HL-60/S4 treated with retinoic acid at 250 ng/mL for 4 days and 3 days (cell line): ENCODE results near the gene LCMT1.

ENCODE experiments used
- in situ Hi-C: fragments of 300-500 bp; cut with MboI; formaldehyde crosslinking; loops from 2 replicates; pipeline ENCODE4 v1.7.0; 2022; ENCODE audit warnings: low sequenced_read_pairs

Gene LCMT1

DNA sequence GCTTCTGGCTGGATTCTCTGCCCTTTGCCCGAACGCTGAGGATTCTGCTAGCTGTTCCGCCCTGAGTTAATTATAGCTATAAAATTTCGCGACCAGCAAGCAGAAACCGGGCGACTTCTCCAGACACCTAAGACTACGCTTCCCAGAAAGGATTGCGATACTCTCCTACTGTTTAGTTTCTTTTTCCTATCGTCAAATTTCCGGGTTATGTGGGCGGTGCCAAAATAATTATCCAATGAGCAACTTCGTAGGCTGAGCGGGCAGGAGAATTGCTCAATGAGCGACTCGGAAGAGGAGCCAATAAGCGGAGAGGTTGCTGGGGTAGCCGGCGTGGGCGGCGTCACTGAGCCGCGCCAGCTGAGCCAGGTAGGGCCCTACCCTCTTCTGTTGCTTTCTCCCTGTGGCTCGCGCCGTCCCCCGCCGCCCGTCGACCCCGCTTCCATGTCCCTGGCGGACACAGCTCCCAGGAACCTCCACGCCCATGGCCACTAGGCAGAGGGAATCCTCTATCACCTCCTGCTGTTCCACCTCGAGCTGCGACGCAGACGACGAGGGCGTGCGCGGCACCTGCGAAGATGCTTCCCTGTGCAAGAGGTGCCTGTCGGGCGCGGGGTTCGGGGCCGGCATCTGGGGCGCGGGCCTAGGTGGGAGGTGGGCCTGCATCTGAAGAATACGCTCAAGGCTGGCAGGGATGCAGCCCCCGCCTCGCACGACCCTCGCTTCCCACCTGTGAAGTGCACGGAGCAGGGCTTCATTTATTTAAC, at the start of gene LCMT1:
LCMT1 (plus strand) TSS at position 340 of the 764 bp plus-strand sequence; CDS start at position 482, 142 bp downstream.
- in situ Hi-C loops, result no loop called here

DNA sequence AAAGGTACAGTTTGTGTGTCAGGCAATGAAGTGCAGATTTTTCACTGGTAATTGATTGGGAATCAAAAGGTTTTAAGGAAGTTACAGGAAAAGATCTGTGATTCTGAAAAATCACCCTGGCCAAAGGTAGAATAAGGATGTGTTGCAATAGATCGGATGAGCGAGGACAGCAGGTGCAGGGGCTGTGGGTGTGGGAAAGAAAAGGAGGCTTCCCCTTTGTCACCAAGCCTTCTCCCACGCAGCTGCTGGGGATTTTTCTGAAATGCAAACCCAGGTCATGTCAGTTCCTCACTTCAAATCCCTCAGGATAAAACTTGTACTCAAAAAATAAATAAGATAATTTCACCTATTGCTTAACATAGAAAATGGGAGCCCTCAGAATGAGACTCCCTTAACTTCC, 48.4 kb upstream of the LCMT1 start:
- in situ Hi-C loops, result loop anchor here (25.0 kb wide), 2 partner anchors 174 to 649 kb away; no protein-coding TSS in a partner anchor

GRCh38 chr16:25063865-25064264, 47.7 kb upstream of the LCMT1 start:
- in situ Hi-C loops, result loop anchor here (25.0 kb wide), 2 partner anchors 173 to 648 kb away; no protein-coding TSS in a partner anchor

- in situ Hi-C loops, result loop anchor here (25.0 kb wide), 2 partner anchors 173 to 648 kb away; no protein-coding TSS in a partner anchor
These were observed 47.3 kb upstream of the LCMT1 start for GRCh38 chr16:25064281-25064680.

DNA sequence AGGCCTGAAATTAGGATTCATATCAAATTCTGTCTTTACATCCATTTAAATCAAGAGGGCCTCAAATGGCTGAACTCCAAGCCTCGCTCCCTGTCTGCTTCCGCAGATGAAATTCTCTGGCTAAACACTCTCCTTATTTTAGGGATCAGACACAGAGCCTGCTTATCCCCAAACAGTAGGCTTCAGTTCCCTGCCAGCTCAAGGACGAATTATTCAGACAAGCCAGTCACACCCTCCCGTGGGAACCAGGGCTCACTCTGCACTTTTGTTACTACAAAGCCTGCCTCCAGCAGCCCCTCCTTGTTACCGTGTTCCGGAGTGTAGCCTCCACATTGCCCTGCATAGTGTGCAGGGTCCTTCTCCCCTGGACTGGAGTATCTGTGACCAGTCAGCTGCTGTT, 46.6 kb upstream of the LCMT1 start:
- in situ Hi-C loops, result loop anchor here (25.0 kb wide), 2 partner anchors 172 to 647 kb away; no protein-coding TSS in a partner anchor

GRCh38 chr16:25065899-25066298, 45.6 kb upstream of the LCMT1 start:
- in situ Hi-C loops, result loop anchor here (25.0 kb wide), 2 partner anchors 171 to 646 kb away; no protein-coding TSS in a partner anchor

- in situ Hi-C loops, result loop anchor here (25.0 kb wide), 2 partner anchors 171 to 646 kb away; no protein-coding TSS in a partner anchor
These were observed 45.2 kb upstream of the LCMT1 start for GRCh38 chr16:25066426-25066746.

GRCh38 chr16:25066747-25067631, 44.6 kb upstream of the LCMT1 start:
- in situ Hi-C loops, result loop anchor here (25.0 kb wide), 2 partner anchors 170 to 645 kb away; no protein-coding TSS in a partner anchor

GRCh38 chr16:25073854-25074253, 37.7 kb upstream of the LCMT1 start:
- in situ Hi-C loops, result loop anchor here (25.0 kb wide), 2 partner anchors 163 to 638 kb away; no protein-coding TSS in a partner anchor

GRCh38 chr16:25078386-25078978, 33.1 kb upstream of the LCMT1 start:
- in situ Hi-C loops, result no loop called here

DNA sequence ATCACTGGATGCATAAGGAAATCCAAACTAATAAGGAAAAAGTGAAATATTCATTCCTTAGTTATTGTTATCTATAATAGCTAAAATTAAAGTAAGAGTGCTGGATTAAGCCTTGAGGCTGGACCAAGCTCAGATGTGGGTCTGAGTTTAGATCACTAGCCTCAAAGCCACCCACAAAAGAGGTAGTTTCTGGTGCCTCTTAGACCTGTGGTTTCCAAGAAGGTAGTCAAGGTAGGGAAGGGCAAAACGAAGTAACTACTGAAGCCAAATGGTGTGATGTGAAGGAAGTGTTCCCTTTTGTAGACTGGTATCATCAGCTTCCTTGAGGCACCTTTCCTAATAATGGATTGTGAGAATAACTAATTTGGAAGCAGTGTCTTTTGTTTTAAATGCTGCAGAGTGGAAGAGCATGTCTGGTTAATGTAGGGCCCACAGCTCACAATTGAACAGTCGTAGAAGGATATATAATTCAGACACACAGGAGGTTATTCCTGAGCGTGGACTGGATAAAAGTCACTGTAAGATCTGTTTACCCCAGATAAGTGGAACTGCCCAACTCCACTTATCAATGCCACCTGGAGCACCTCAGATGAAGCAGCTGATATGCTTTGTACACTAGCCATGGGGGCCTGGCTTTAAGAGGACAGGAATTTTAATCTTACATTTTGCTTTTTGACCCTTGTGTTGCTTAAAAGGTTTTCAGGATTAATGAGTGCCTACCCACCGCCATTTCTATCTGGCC, 31.7 kb upstream of the LCMT1 start:
- in situ Hi-C loops, result no loop called here

DNA sequence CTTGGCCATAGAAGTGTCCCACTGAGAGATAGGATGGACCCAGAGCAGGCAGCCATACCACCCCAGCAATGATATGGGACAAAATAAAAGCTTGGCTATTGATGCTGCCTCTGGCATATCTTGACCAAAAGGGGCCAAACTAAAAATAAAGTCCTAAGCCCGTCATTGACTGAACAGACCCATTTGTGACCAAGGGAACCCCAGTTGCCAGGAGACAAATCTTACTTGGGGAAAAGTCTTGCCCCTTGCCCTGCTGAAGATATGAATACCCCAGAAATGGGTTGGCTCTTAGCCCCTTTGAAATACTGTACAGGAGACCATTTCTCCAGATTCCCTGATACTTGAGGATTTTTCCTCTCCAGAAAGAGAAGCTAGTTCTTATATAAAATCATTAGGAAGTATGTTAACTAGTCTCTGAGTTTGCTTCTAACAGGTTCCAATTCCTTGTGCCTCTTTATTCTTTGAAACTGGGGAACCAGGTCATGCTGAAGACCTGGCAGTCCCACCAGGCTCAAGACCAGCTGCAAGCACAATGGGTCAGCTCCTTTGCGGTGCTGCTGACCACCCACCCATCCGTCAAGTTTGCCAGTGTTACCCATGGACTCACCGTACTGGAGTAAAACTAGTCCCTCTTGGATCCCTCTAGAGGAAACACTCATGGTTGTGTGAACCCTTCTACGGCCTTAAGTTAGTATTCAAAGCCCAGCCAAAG, 31.0 kb upstream of the LCMT1 start:
- in situ Hi-C loops, result no loop called here

DNA sequence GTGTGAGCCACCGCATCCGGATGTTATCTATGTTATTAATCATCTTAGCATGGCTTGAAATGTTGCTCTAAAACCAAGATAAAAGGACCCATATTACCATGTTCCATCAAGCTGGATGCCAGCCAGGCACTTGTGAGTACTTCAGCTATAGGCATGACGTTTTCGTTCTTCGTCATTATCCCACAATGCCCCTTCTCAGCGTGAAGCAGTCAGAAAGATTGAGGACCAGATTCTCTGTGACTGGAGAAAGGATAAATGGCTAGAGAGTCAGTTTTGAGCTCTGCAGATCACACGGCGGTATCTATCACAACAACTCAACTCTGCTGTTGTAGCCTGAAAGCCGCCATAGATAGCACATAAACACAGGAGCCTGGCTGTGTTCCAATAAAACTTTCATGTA, 29.8 kb upstream of the LCMT1 start:
- in situ Hi-C loops, result no loop called here

DNA sequence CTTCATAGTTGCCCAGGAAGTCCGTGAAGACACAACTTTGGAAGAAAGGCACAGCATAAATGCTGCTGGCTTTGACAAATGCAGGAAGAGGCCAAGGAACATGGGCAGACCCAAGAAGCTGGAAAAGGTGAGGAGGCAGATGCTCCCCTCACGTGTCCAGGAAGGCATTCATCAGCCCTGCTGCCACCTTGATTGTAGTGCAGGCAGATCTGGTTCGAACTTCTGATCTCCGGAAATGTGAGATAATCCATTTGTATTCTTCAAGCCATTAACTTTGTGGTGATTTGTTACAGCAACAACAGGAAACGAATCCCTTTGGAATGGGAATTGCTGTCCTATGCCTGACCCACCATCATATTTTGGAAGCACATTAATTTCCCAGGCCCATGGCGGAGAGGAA, 28.5 kb upstream of the LCMT1 start:
- in situ Hi-C loops, result no loop called here

GRCh38 chr16:25083701-25084100, 27.8 kb upstream of the LCMT1 start:
- in situ Hi-C loops, result no loop called here

DNA sequence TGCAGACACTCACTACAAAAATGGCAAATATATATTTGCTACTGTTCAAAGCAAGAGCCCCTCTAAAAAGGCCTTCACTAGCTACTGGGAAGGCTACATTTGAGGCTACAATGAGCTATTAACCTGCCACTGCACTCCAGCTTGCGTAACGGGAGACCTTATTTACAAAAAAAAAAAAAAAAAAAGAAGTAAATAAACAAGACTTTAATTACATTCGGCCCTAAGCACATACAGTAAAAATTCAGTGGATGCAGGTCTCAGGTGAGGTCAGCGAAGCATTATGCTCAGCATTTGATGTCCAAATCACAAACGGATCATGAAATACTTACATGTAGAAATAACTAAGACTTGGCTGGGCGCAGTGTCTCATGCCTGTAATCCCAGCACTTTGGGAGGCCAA, 26.7 kb upstream of the LCMT1 start:
- in situ Hi-C loops, result no loop called here

DNA sequence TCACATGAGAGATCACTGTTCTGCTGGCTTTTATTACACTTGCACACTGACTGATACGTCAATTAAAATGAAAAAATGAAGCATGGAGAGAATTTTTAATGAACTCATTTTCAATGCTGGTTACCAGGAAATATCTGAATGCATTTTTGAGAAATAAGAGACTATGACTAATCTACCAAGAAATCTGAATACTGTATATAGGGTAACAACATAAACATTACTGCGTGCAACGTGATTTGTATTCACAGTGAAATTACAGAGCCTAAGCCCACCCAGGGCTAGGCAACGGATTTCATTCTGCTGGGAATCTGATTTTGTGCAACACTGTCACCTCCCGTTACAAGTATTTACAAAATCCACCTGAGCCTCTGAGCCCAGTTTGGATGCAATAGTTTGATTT, 23.8 kb upstream of the LCMT1 start:
- in situ Hi-C loops, result no loop called here

GRCh38 chr16:25089351-25089750, 22.2 kb upstream of the LCMT1 start:
- in situ Hi-C loops, result no loop called here

DNA sequence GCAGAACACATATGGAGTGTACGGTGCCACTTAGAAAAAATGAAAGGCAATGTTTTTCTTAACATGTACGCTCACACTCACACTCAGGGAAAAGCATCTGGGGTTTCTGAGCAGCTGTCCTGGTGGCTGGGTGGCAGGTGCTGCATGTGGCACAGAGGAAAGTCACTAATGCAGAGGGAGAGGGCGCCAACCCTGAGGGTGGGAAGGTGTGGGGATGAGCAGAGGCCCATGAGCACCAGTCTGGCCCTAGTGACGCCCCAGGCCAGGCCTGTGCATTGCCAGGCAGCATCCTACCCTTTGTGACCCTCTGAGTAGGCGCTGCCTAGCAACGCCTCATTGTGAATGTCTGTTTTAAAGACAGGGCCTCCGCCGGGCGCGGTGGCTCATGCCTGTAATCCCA, 19.1 kb upstream of the LCMT1 start:
- in situ Hi-C loops, result no loop called here
